K562 (cell line): Measurements from ENCODE around the gene RNASE13. TPM values are rescaled to one million over a fixed set of nuclear protein-coding genes. Genes with fewer than 3 reads are reported as not detected.

ENCODE experiments used
- CCAR2 ChIP-seq: fragments of 200-400 bp; formaldehyde crosslinking; IDR thresholded peaks from 2 replicates; pipeline ENCODE4 v1.6.1; 2017; ENCODE audit warnings: mild to moderate bottlenecking, low read depth, low read length
- GTF2A2 ChIP-seq: IDR thresholded peaks from 2 replicates; pipeline ENCODE4 v1.6.1; 2016; ENCODE audit warnings: mild to moderate bottlenecking, missing genetic modification characterization, missing compliant biosample characterization
- RUNX1 ChIP-seq: sonication (generic); IDR thresholded peaks from 2 replicates; pipeline ENCODE4 v1.6.1; 2016; ENCODE audit warnings: antibody characterized with exemption, low read depth
- ZNF75A ChIP-seq: fragments of 450-650 bp; formaldehyde crosslinking; IDR thresholded peaks from 2 replicates; pipeline ENCODE4 v1.4.0; 2020; ENCODE audit warnings: mild to moderate bottlenecking
- polyA plus RNA-seq, 8 experiments: library from polyadenylated mRNA; depleted of rRNA in 4 of 8; stranded (reverse) in 5 of 8; unstranded in 3 of 8; fragments of >200 nt; fragmentation: Nextera tagmentation in 2 of 8; fragmentation: Illumina TruSeq in 1 of 8; extraction: Ambion mirVana in 2 of 8; extraction: Trizol in 1 of 8; gene quantifications; 2 replicates each; pipeline versions ENCODE4 v1.2.1 to v1.2.3, GENCODE V29; 2011 to 2014; ENCODE audit warnings: inconsistent platforms in 1 of 8, missing spikeins in 1 of 8
- total RNA-seq, 7 experiments: library from RNA; depleted of rRNA in 6 of 7; stranded (reverse); fragments of >200 nt in 6 of 7; fragmentation: Illumina TruSeq in 2 of 7; extraction: Trizol in 2 of 7; gene quantifications; 2 replicates each; pipeline versions ENCODE4 v1.2.1 to v1.2.3, GENCODE V29; 2011 to 2021; ENCODE audit warnings: low replicate concordance in 1 of 7
- TF ChIP-seq, protein P1 (sequence below), 2 experiments: fragments of 450-650 bp in 1 of 2; sonication (generic) in 1 of 2; formaldehyde crosslinking in 1 of 2; IDR thresholded peaks; 2 replicates each; pipeline versions ENCODE4 v1.7.1 to v1.9.0; 2016 to 2022; ENCODE audit warnings: inconsistent platforms in 1 of 2, mild to moderate bottlenecking in 1 of 2, missing genetic modification reagents in 1 of 2
- TF ChIP-seq, protein P2 (sequence below): fragments of 450-650 bp; IDR thresholded peaks from 2 replicates; pipeline ENCODE4 v1.6.1; 2018; ENCODE audit not compliant: partially characterized antibody
- TF ChIP-seq, protein P3 (sequence below): fragments of 450-650 bp; IDR thresholded peaks from 2 replicates; pipeline ENCODE4 v1.6.1; 2017; ENCODE audit warnings: antibody characterized with exemption, mild to moderate bottlenecking

Gene RNASE13
- total and polyA plus RNA-seq, 9 of the 15 experiments (the other 6 are each of a cell fraction or from before 2014, with no cell fraction given): not detected

DNA sequence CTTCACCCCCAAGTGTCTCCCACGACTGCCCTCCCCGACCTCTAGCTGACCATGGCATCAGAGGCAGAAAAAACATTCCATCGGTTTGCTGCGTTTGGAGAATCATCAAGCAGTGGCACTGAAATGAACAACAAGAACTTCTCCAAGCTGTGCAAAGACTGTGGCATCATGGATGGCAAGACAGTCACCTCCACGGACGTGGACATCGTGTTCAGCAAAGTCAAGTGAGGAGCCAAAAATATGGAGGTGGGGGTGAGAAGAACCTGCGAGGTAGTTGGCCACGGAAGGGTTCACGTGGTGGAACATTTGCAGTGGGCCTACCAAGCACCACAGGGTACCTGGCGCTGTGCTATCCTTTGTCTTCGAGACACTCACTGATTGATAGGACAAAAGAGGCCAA, 4.1 kb downstream of the RNASE13 start (continued):
- TF ChIP-seq, protein P1, sequence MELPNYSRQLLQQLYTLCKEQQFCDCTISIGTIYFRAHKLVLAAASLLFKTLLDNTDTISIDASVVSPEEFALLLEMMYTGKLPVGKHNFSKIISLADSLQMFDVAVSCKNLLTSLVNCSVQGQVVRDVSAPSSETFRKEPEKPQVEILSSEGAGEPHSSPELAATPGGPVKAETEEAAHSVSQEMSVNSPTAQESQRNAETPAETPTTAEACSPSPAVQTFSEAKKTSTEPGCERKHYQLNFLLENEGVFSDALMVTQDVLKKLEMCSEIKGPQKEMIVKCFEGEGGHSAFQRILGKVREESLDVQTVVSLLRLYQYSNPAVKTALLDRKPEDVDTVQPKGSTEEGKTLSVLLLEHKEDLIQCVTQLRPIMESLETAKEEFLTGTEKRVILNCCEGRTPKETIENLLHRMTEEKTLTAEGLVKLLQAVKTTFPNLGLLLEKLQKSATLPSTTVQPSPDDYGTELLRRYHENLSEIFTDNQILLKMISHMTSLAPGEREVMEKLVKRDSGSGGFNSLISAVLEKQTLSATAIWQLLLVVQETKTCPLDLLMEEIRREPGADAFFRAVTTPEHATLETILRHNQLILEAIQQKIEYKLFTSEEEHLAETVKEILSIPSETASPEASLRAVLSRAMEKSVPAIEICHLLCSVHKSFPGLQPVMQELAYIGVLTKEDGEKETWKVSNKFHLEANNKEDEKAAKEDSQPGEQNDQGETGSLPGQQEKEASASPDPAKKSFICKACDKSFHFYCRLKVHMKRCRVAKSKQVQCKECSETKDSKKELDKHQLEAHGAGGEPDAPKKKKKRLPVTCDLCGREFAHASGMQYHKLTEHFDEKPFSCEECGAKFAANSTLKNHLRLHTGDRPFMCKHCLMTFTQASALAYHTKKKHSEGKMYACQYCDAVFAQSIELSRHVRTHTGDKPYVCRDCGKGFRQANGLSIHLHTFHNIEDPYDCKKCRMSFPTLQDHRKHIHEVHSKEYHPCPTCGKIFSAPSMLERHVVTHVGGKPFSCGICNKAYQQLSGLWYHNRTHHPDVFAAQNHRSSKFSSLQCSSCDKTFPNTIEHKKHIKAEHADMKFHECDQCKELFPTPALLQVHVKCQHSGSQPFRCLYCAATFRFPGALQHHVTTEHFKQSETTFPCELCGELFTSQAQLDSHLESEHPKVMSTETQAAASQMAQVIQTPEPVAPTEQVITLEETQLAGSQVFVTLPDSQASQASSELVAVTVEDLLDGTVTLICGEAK (IDR thresholded peaks at IDR 0.05): no peak
- TF ChIP-seq, protein P1 (CRISPR knock-in tag; IDR thresholded peaks at IDR 0.05): no peak
- TF ChIP-seq CCAR2 (no peak), GTF2A2 (no peak), ZNF75A (CRISPR knock-in tag) (no peak), RUNX1 (no peak)
- TF ChIP-seq, protein P2, sequence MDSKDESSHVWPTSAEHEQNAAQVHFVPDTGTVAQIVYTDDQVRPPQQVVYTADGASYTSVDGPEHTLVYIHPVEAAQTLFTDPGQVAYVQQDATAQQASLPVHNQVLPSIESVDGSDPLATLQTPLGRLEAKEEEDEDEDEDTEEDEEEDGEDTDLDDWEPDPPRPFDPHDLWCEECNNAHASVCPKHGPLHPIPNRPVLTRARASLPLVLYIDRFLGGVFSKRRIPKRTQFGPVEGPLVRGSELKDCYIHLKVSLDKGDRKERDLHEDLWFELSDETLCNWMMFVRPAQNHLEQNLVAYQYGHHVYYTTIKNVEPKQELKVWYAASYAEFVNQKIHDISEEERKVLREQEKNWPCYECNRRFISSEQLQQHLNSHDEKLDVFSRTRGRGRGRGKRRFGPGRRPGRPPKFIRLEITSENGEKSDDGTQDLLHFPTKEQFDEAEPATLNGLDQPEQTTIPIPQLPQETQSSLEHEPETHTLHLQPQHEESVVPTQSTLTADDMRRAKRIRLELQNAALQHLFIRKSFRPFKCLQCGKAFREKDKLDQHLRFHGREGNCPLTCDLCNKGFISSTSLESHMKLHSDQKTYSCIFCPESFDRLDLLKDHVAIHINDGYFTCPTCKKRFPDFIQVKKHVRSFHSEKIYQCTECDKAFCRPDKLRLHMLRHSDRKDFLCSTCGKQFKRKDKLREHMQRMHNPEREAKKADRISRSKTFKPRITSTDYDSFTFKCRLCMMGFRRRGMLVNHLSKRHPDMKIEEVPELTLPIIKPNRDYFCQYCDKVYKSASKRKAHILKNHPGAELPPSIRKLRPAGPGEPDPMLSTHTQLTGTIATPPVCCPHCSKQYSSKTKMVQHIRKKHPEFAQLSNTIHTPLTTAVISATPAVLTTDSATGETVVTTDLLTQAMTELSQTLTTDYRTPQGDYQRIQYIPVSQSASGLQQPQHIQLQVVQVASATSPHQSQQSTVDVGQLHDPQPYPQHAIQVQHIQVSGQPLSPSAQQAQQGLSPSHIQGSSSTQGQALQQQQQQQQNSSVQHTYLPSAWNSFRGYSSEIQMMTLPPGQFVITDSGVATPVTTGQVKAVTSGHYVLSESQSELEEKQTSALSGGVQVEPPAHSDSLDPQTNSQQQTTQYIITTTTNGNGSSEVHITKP: no peak
- TF ChIP-seq, protein P3, sequence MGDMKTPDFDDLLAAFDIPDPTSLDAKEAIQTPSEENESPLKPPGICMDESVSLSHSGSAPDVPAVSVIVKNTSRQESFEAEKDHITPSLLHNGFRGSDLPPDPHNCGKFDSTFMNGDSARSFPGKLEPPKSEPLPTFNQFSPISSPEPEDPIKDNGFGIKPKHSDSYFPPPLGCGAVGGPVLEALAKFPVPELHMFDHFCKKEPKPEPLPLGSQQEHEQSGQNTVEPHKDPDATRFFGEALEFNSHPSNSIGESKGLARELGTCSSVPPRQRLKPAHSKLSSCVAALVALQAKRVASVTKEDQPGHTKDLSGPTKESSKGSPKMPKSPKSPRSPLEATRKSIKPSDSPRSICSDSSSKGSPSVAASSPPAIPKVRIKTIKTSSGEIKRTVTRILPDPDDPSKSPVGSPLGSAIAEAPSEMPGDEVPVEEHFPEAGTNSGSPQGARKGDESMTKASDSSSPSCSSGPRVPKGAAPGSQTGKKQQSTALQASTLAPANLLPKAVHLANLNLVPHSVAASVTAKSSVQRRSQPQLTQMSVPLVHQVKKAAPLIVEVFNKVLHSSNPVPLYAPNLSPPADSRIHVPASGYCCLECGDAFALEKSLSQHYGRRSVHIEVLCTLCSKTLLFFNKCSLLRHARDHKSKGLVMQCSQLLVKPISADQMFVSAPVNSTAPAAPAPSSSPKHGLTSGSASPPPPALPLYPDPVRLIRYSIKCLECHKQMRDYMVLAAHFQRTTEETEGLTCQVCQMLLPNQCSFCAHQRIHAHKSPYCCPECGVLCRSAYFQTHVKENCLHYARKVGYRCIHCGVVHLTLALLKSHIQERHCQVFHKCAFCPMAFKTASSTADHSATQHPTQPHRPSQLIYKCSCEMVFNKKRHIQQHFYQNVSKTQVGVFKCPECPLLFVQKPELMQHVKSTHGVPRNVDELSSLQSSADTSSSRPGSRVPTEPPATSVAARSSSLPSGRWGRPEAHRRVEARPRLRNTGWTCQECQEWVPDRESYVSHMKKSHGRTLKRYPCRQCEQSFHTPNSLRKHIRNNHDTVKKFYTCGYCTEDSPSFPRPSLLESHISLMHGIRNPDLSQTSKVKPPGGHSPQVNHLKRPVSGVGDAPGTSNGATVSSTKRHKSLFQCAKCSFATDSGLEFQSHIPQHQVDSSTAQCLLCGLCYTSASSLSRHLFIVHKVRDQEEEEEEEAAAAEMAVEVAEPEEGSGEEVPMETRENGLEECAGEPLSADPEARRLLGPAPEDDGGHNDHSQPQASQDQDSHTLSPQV: no peak
